Astrocyte (in vitro differentiated cells and primary cell): ENCODE measurements around the gene OR51B4. TPM values are rescaled to one million over a fixed set of nuclear protein-coding genes. Genes with fewer than 3 reads are reported as not detected.

Experiments
- DNase-seq: peaks from one replicate; pipeline ENCODE4 v3.0.0-alpha.2; 2010; ENCODE audit warnings: low read depth
- FAIRE-seq: peaks from 2 replicates; lab custom pipeline; 2011; peaks lifted over from hg19 to GRCh38; lab: Jason Lieb, UNC
- H2AFZ ChIP-seq: 2 replicates; pipeline ENCODE4 v1.6.0; 2012; ENCODE audit warnings: low read depth, low read length, inconsistent platforms
- H3K27ac ChIP-seq: 2 replicates; pipeline ENCODE4 v1.5.1; 2011; ENCODE audit warnings: low read depth, low read length, inconsistent platforms
- H3K27me3 ChIP-seq: 2 replicates; pipeline ENCODE4 v1.6.0; 2011; ENCODE audit warnings: low read length, inconsistent platforms; ENCODE audit not compliant: insufficient read depth
- H3K36me3 ChIP-seq: 2 replicates; pipeline ENCODE4 v1.5.1; 2011; ENCODE audit warnings: low read length, inconsistent platforms; ENCODE audit not compliant: insufficient read depth
- H3K4me1 ChIP-seq: 2 replicates; pipeline ENCODE4 v1.5.1; 2011; ENCODE audit warnings: low read length, inconsistent platforms; ENCODE audit not compliant: insufficient read depth
- H3K4me2 ChIP-seq: 2 replicates; pipeline ENCODE4 v1.6.0; 2012; ENCODE audit warnings: low read length, inconsistent platforms
- H3K4me3 ChIP-seq: 2 replicates; pipeline ENCODE4 v1.5.1; 2011; ENCODE audit warnings: low read depth, mild to moderate bottlenecking, low read length, inconsistent platforms; ENCODE audit not compliant: insufficient read depth
- H3K79me2 ChIP-seq: 2 replicates; pipeline ENCODE4 v1.6.0; 2012; ENCODE audit warnings: mild to moderate bottlenecking, low read length, inconsistent platforms; ENCODE audit not compliant: insufficient read depth
- H3K9ac ChIP-seq: 2 replicates; pipeline ENCODE4 v1.6.0; 2012; ENCODE audit warnings: mild to moderate bottlenecking, low read length, inconsistent platforms
- H3K9me3 ChIP-seq: 2 replicates; pipeline ENCODE4 v1.5.1; 2012; ENCODE audit warnings: low read depth, mild to moderate bottlenecking, low read length, inconsistent platforms; ENCODE audit not compliant: insufficient read depth
- H4K20me1 ChIP-seq: 2 replicates; pipeline ENCODE4 v1.6.0; 2012; ENCODE audit warnings: low read length, inconsistent platforms; ENCODE audit not compliant: insufficient read depth
- H3K27ac Mint-ChIP-seq: one replicate; pipeline ENCODE4 v1.8.0; 2021; ENCODE audit warnings: mild to moderate bottlenecking, mixed read lengths; ENCODE audit not compliant: unreplicated experiment
- H3K27me3 Mint-ChIP-seq: one replicate; pipeline ENCODE4 v1.8.0; 2021; ENCODE audit warnings: low read depth, mixed read lengths; ENCODE audit not compliant: unreplicated experiment
- H3K36me3 Mint-ChIP-seq: one replicate; pipeline ENCODE4 v1.8.0; 2021; ENCODE audit warnings: low read depth, mixed read lengths; ENCODE audit not compliant: unreplicated experiment
- H3K4me1 Mint-ChIP-seq: one replicate; pipeline ENCODE4 v1.8.0; 2021; ENCODE audit warnings: low read depth, mixed read lengths; ENCODE audit not compliant: unreplicated experiment
- H3K4me3 Mint-ChIP-seq: one replicate; pipeline ENCODE4 v1.8.0; 2021; ENCODE audit warnings: mild to moderate bottlenecking, moderate library complexity, mixed read lengths; ENCODE audit not compliant: unreplicated experiment
- H3K9me3 Mint-ChIP-seq: one replicate; pipeline ENCODE4 v1.8.0; 2021; ENCODE audit warnings: mild to moderate bottlenecking, mixed read lengths; ENCODE audit not compliant: unreplicated experiment
- CTCF ChIP-seq: IDR thresholded peaks from 2 replicates; pipeline ENCODE4 v1.5.1; 2011; ENCODE audit warnings: low read depth, mild to moderate bottlenecking, inconsistent platforms, low read length, moderate library complexity; ENCODE audit not compliant: insufficient read depth
- EZH2 ChIP-seq: IDR thresholded peaks from 2 replicates; pipeline ENCODE4 v1.6.1; 2012; ENCODE audit warnings: mild to moderate bottlenecking, low read length, inconsistent platforms; ENCODE audit not compliant: insufficient read depth
- total RNA-seq: library from RNA; stranded (reverse); gene quantifications from 2 replicates; pipeline ENCODE4 v1.2.1, GENCODE V29; 2021

Gene OR51B4
- total RNA-seq, 1 donor from 2014 or later: not detected

- no peak overlapping the region for H2AFZ ChIP-seq
- Mint-ChIP-seq H3K9me3 (peaks cover 5% of the 10 kb centered on the region), H3K27me3 (peaks cover 4% of the 10 kb centered on the region), H3K4me1 (peaks cover 3% of the 10 kb centered on the region), H3K27ac (no peak overlapping the region), H3K4me3 (no peak overlapping the region), H3K36me3 (no peaks in the 10 kb centered on the region)
- no peak overlapping the region for H3K4me2 ChIP-seq
- H4K20me1 ChIP-seq: no peaks in the 10 kb centered on the region
- no peak for TF ChIP-seq CTCF
- no peak for TF ChIP-seq EZH2
- no peaks in the 10 kb centered on the region for H3K27me3 ChIP-seq
- no peaks in the 10 kb centered on the region for H3K9me3 ChIP-seq
- no peaks in the 10 kb centered on the region for H3K79me2 ChIP-seq
- no peak overlapping the region for H3K27ac ChIP-seq
- FAIRE-seq: no peak
- H3K4me1 ChIP-seq: no peaks in the 10 kb centered on the region
- no peaks in the 10 kb centered on the region for H3K36me3 ChIP-seq
- DNase-seq: no peak
- no peak overlapping the region for H3K4me3 ChIP-seq
- no peak overlapping the region for H3K9ac ChIP-seq
Measured at GRCh38 chr11:5252192-5252918, 49.4 kb downstream of the OR51B4 start.

- Histone ChIP-seq H3K4me1 (no peaks in the 10 kb centered on the region), H3K27ac (no peak overlapping the region), H3K4me3 (no peak overlapping the region), H3K9ac (no peak overlapping the region), H3K36me3 (no peaks in the 10 kb centered on the region), H3K27me3 (no peaks in the 10 kb centered on the region), H3K79me2 (no peaks in the 10 kb centered on the region), H2AFZ (no peak overlapping the region), H3K4me2 (no peak overlapping the region), H3K9me3 (no peaks in the 10 kb centered on the region), H4K20me1 (no peaks in the 10 kb centered on the region)
- Mint-ChIP-seq H3K4me3 (no peak overlapping the region), H3K36me3 (no peaks in the 10 kb centered on the region), H3K27ac (no peak overlapping the region), H3K27me3 (peaks cover 4% of the 10 kb centered on the region), H3K9me3 (peaks cover 5% of the 10 kb centered on the region), H3K4me1 (peaks cover 9% of the 10 kb centered on the region)
- FAIRE-seq: no peak
- TF ChIP-seq EZH2 (no peak), CTCF (no peak)
- no peak for DNase-seq
Measured at GRCh38 chr11:5251746-5252145, 50.0 kb downstream of the OR51B4 start.

Other genes with a start within 250 kb of the OR51B4 start
- not detected in 2 replicates for gene OR52E2, start 242.3 kb downstream of the OR51B4 start, total RNA-seq
- gene OR52E1, start 232.4 kb downstream of the OR51B4 start, total RNA-seq: 0.31 TPM in 1 of 2 replicates, not detected in the other
- gene OR52A5, start 163.6 kb downstream of the OR51B4 start, total RNA-seq: not detected in 2 replicates
- gene OR52A1, start 147.2 kb downstream of the OR51B4 start, total RNA-seq: not detected in 2 replicates
- not detected in 2 replicates for gene OR51V1, start 101.3 kb downstream of the OR51B4 start, total RNA-seq
- not detected in 2 replicates for gene HBB, start 74.9 kb downstream of the OR51B4 start, total RNA-seq
- gene HBD, start 67.5 kb downstream of the OR51B4 start, total RNA-seq: not detected in 2 replicates
- not detected in 2 replicates for gene HBG1, start 52.1 kb downstream of the OR51B4 start, total RNA-seq
- not detected in 2 replicates for gene HBG2, start 47.2 kb downstream of the OR51B4 start, total RNA-seq
- not detected in 2 replicates for gene HBE1, start 32.0 kb downstream of the OR51B4 start, total RNA-seq
- not detected in 2 replicates for gene OR51B2, start 22.4 kb upstream of the OR51B4 start, total RNA-seq
- gene OR51B5, start 41.6 kb upstream of the OR51B4 start, total RNA-seq: not detected in 2 replicates
- not detected in 2 replicates for gene OR51B6, start 49.6 kb upstream of the OR51B4 start, total RNA-seq
- gene OR51M1, start 81.9 kb upstream of the OR51B4 start, total RNA-seq: not detected in 2 replicates
- not detected in 2 replicates for gene OR51Q1, start 120.2 kb upstream of the OR51B4 start, total RNA-seq
- gene OR51I1, start 139.6 kb upstream of the OR51B4 start, total RNA-seq: not detected in 2 replicates
- not detected in 2 replicates for gene OR51I2, start 147.4 kb upstream of the OR51B4 start, total RNA-seq
- not detected in 2 replicates for gene OR52D1, start 186.7 kb upstream of the OR51B4 start, total RNA-seq
- not detected in 2 replicates for gene UBQLN3, start 208.0 kb upstream of the OR51B4 start, total RNA-seq
- 0.27 TPM in 1 of 2 replicates, not detected in the other for gene UBQLNL, start 214.8 kb upstream of the OR51B4 start, total RNA-seq
- gene OR52H1, start 246.6 kb upstream of the OR51B4 start, total RNA-seq: not detected in 2 replicates